GM10266 (cell line): Measurements from ENCODE around the gene SOWAHA.

Experiments
- DNase-seq: peaks from one replicate; pipeline ENCODE4 v3.0.0; 2012; ENCODE audit errors: extremely low spot score
- TF ChIP-seq, protein P1 (sequence below): IDR thresholded peaks from 2 replicates; pipeline ENCODE4 v1.5.1; 2012; ENCODE audit warnings: mild to moderate bottlenecking, low read depth; ENCODE audit not compliant: control insufficient read depth, insufficient read depth; ENCODE audit errors: missing control alignments

The SOWAHA gene

GRCh38 chr5:132815454-132815853, 2.4 kb downstream of the SOWAHA start:
- TF ChIP-seq, protein P1, sequence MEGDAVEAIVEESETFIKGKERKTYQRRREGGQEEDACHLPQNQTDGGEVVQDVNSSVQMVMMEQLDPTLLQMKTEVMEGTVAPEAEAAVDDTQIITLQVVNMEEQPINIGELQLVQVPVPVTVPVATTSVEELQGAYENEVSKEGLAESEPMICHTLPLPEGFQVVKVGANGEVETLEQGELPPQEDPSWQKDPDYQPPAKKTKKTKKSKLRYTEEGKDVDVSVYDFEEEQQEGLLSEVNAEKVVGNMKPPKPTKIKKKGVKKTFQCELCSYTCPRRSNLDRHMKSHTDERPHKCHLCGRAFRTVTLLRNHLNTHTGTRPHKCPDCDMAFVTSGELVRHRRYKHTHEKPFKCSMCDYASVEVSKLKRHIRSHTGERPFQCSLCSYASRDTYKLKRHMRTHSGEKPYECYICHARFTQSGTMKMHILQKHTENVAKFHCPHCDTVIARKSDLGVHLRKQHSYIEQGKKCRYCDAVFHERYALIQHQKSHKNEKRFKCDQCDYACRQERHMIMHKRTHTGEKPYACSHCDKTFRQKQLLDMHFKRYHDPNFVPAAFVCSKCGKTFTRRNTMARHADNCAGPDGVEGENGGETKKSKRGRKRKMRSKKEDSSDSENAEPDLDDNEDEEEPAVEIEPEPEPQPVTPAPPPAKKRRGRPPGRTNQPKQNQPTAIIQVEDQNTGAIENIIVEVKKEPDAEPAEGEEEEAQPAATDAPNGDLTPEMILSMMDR = no peak
- no peak for DNase-seq

GRCh38 chr5:132816083-132816482, 3.0 kb downstream of the SOWAHA start:
- TF ChIP-seq, protein P1 = no peak
- DNase-seq = no peak

GRCh38 chr5:132816554-132816953, 3.5 kb downstream of the SOWAHA start:
- TF ChIP-seq, protein P1 = no peak
- DNase-seq = no peak

- no peak for DNase-seq
- TF ChIP-seq, protein P1 = no peak
Measured at GRCh38 chr5:132817011-132817410, 3.9 kb downstream of the SOWAHA start.

GRCh38 chr5:132819468-132819867, 6.4 kb downstream of the SOWAHA start:
- TF ChIP-seq, protein P1 = no peak

DNA sequence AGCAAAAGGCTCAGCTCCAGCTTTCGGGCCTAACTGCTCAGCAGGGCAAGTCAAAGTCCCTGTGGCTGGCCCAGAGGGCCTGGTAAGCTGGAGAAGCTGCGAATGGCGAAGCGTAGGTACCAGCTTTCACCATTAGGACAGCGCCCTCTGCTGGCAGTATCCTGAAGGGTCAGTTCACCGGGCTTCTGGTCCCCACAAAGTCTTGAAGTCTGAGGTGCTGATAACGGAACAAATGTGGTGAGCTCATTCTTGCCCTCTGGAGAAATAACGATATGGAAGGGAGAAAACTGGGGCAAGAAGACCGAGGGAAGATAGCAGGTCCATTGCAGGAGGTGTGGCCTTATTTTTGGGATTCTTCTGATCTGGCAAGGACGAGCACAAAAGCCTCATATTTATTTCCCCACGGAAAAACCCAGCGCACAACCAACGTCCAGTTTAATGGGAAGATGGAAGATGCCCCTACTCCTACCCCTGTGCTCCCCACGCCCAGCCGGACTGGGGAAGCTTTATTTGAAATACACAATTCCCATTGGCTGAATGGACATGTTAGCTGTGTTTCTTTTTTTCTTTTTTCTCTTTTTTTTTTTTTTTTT, 7.2 kb downstream of the SOWAHA start:
- DNase-seq = peak; percentile 93
- TF ChIP-seq, protein P1 = peak; percentile 92

More at GRCh38 chr5:132819468-132819867, 6.4 kb downstream of the SOWAHA start:
- DNase-seq = peak; percentile 44

DNA sequence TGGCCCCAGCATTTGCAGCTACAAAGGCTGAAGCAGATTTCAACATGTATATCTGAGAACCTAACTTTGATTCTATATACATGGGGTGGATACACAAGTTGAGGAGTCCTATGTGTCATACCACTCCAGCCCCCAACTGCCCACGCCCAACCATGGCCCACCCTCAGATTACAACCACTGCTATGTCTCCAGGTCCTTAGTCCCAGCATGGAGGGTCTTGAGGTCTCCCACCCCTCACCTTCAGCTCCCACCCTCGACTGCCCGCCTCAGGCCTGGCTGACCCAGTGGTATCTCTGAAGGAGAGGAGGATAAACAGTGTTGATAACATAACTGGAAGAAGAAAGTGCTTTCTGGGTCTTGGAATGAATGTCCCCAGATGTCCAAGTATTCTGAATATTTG, 8.2 kb downstream of the SOWAHA start:
- DNase-seq = no peak
- TF ChIP-seq, protein P1 = no peak
